ENCODE results near the gene NUP205. TPM values are rescaled to one million over a fixed set of nuclear protein-coding genes. Genes with fewer than 3 reads are reported as not detected.
A peak's percentile ranks its signal among the peaks of the same experiment; 100 is the strongest.
"Not testable (repeated sequence)": the region's sequence is repeated elsewhere in the genome, so short reads cannot be mapped to it uniquely, and the experiment has no call there.

The NUP205 gene
- total and polyA plus RNA-seq, 2 of the 13 experiments (the other 11 are each of a cell fraction or from before 2014, with no cell fraction given), result 46.2 to 87.2 TPM

- TF ChIP-seq, protein P1, sequence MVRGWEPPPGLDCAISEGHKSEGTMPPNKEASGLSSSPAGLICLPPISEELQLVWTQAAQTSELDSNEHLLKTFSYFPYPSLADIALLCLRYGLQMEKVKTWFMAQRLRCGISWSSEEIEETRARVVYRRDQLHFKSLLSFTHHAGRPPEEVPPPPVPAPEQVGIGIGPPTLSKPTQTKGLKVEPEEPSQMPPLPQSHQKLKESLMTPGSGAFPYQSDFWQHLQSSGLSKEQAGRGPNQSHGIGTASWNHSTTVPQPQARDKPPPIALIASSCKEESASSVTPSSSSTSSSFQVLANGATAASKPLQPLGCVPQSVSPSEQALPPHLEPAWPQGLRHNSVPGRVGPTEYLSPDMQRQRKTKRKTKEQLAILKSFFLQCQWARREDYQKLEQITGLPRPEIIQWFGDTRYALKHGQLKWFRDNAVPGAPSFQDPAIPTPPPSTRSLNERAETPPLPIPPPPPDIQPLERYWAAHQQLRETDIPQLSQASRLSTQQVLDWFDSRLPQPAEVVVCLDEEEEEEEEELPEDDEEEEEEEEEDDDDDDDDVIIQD (CRISPR knock-in tag; IDR thresholded peaks at IDR 0.05; ENCODE audit: low read depth), result peak; percentile 24; the same call in 1 of the 2 replicates
These were observed 76.6 kb downstream of the NUP205 start (continued) for GRCh38 chr7:135634191-135634878.

GRCh38 chr7:135639690-135640089, 82.0 kb downstream of the NUP205 start:
- H3K27ac ChIP-seq (ENCODE audit: extremely low read length, insufficient read depth, low read length); FAIRE-seq; intact Hi-C loops (cut with micrococcal nuclease; ENCODE audit: unreplicated experiment); H3K9ac ChIP-seq (ENCODE audit: insufficient read depth, low read depth, low read length); H2AFZ ChIP-seq (ENCODE audit: low read length); H3K9me3 ChIP-seq (ENCODE audit: low read length); H3K4me2 ChIP-seq (ENCODE audit: low read depth, low read length); ATAC-seq; H3K79me2 ChIP-seq (ENCODE audit: insufficient read depth, low read length); BruUV-seq (replicated peaks); H3K4me1 ChIP-seq (ENCODE audit: insufficient read depth, low read length); POLR2A ChIA-PET; DNase-seq (ENCODE audit: low spot score); H4K20me1 ChIP-seq (ENCODE audit: insufficient read depth, low read length); CTCF ChIA-PET (ENCODE audit: low intra/inter-chr PET ratio, low total read pairs); H3K27me3 ChIP-seq (ENCODE audit: control insufficient read depth in 1 of 2, insufficient read depth in 2 of 2, low read length in 2 of 2); H3K4me3 ChIP-seq (replicated peaks in 1 of 3; ENCODE audit: insufficient read depth in 1 of 3, low read depth in 2 of 3, low read length in 3 of 3): not testable (repeated sequence)
- in situ Hi-C loops (cut with HindIII; ENCODE audit: extremely low pct_ligation_motif_present, low pct_unique_long_range_greater_than_20kb), result loop anchor here (10.0 kb wide), 1 partner anchor 365 kb away; no protein-coding TSS in a partner anchor
- H3K36me3 ChIP-seq (replicated peaks in 1 of 2; ENCODE audit: control insufficient read depth in 1 of 2, insufficient read depth in 2 of 2, low read length in 2 of 2), result peaks cover 7 to 76% of the 10 kb centered on the region in 2 experiments
- peak; percentile 15; the same call in 1 of the 2 replicates for TF ChIP-seq MNT (IDR thresholded peaks at IDR 0.05)

Data from HepG2 (cell line).